Uterus (tissue), 4 donors: ENCODE data around the gene ELF4. TPM values are rescaled to one million over a fixed set of nuclear protein-coding genes. Genes with fewer than 3 reads are reported as not detected.

ENCODE experiments used
- DNase-seq, 2 donors: peaks; one replicate each; pipeline ENCODE4 v3.0.0-alpha.2; 2019 to 2020
- H3K27ac ChIP-seq, 2 donors: fragments of 200-600 bp; sonication (generic); 1 replicate in 1 of 2; 2 replicates in 1 of 2; pipeline ENCODE4 v1.5.1; 2016 to 2018
- H3K27me3 ChIP-seq, 2 donors: fragments of 200-600 bp; sonication (generic); one replicate each; pipeline ENCODE4 v1.5.1; 2018 to 2019; ENCODE audit warnings: control low read depth in 1 of 2
- H3K36me3 ChIP-seq, 2 donors: fragments of 200-600 bp; sonication (generic); one replicate each; pipeline ENCODE4 v1.5.1; 2019; ENCODE audit warnings: control low read depth in 1 of 2
- H3K4me1 ChIP-seq, 2 donors: fragments of 200-600 bp; sonication (generic); one replicate each; pipeline ENCODE4 v1.5.1; 2018 to 2019; ENCODE audit warnings: control low read depth in 1 of 2
- H3K4me3 ChIP-seq, 2 donors: fragments of 200-600 bp; sonication (generic); 1 replicate in 1 of 2; 2 replicates in 1 of 2; pipeline ENCODE4 v1.5.1; 2018 to 2019; ENCODE audit warnings: mild to moderate bottlenecking in 1 of 2
- H3K9me3 ChIP-seq, 2 donors: fragments of 200-600 bp; sonication (generic); one replicate each; pipeline ENCODE4 v1.5.1; 2019; ENCODE audit warnings: control low read depth in 1 of 2
- POLR2A ChIP-seq, 2 donors: fragments of 450-650 bp; IDR thresholded peaks; one replicate each; pipeline ENCODE4 v1.6.1; 2016; ENCODE audit warnings: antibody characterized with exemption in 2 of 2, mild to moderate bottlenecking in 1 of 2, moderate library complexity in 1 of 2
- intact Hi-C: fragments of 100-400 bp; cut with DNase I; formaldehyde crosslinking; loops from one replicate; pipeline ENCODE4 v1.15.1; 2023; ENCODE audit warnings: low total_unique reads
- total RNA-seq, 4 donors: library from RNA; depleted of rRNA in 3 of 4; stranded (reverse); fragments of >200 nt in 3 of 4; gene quantifications; one replicate each; pipeline versions ENCODE4 v1.1.0 to v1.2.4, GENCODE V29; 2014 to 2023
- TF ChIP-seq, protein P1 (sequence below), 4 experiments: fragments of 200-600 bp in 2 of 4; fragments of 450-650 bp in 2 of 4; sonication (generic) in 2 of 4; IDR thresholded peaks; one replicate each; pipeline ENCODE4 v1.5.1; 2016 to 2019; ENCODE audit warnings: antibody characterized with exemption in 4 of 4, mild to moderate bottlenecking in 2 of 4, moderate library complexity in 1 of 4
- donor health status: DM: yes; HTN: yes; CAD: no.

The ELF4 gene
- total RNA-seq, 4 donors from 2014 or later = 4.6 to 22.3 (median 11.8) TPM

- H3K4me1 ChIP-seq = no peaks in the 10 kb centered on the region
- TF ChIP-seq, protein P1, sequence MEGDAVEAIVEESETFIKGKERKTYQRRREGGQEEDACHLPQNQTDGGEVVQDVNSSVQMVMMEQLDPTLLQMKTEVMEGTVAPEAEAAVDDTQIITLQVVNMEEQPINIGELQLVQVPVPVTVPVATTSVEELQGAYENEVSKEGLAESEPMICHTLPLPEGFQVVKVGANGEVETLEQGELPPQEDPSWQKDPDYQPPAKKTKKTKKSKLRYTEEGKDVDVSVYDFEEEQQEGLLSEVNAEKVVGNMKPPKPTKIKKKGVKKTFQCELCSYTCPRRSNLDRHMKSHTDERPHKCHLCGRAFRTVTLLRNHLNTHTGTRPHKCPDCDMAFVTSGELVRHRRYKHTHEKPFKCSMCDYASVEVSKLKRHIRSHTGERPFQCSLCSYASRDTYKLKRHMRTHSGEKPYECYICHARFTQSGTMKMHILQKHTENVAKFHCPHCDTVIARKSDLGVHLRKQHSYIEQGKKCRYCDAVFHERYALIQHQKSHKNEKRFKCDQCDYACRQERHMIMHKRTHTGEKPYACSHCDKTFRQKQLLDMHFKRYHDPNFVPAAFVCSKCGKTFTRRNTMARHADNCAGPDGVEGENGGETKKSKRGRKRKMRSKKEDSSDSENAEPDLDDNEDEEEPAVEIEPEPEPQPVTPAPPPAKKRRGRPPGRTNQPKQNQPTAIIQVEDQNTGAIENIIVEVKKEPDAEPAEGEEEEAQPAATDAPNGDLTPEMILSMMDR (IDR thresholded peaks at IDR 0.05) = no peak
- TF ChIP-seq POLR2A (IDR thresholded peaks at IDR 0.05) = no peak
These were observed 12.6 kb downstream of the ELF4 start for GRCh38 chrX:130097507-130098209.

DNA sequence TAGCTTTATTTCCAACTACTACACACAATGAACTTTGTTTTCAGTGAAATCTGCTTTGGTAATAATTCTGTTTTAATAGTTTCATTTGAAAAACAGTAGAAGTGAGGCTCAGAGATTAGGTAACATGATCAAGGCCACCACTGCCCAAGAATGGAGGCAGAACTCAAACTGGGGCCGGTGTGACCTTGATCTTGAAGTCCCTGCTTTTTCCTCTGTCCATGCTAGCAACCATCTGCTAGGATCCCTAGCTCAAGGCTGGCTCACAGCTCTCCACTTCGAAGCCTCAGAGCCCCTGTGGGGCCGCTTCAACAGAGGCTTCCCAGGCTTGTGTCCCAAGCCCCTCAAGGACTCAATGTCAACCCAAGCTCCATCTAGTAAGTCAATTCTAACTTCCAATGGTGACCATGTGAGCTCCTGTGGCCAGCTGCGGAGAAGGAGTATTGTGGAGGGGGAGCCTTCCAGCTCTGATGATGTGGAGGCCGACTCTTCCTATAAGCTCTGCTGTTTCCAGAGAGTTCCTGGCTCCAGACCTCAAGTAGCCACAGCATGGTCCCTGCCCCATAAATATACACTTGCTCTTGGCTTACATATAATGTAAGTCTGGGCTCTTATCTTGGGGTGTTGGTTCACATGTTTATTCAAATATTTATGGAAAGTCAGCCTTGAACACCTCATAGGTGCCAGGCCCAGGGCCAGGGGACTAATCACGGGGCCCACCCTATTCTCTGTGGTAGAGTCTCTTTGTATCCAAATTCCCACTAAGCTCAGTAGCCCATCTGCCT, 14.9 kb downstream of the ELF4 start:
- no peaks in the 10 kb centered on the region for H3K4me1 ChIP-seq
- H3K27me3 ChIP-seq = no peaks in the 10 kb centered on the region
- DNase-seq = no peak
- H3K9me3 ChIP-seq = no peaks in the 10 kb centered on the region
- intact Hi-C loops = no loop called here
- no peak overlapping the region for H3K4me3 ChIP-seq
- TF ChIP-seq, protein P1 (IDR thresholded peaks at IDR 0.05) = no peak
- TF ChIP-seq POLR2A (IDR thresholded peaks at IDR 0.05) = no peak
- no peaks in the 10 kb centered on the region for H3K36me3 ChIP-seq
- H3K27ac ChIP-seq = no peak overlapping the region

More at GRCh38 chrX:130097507-130098209, 12.6 kb downstream of the ELF4 start:
- Histone ChIP-seq H3K36me3 (no peaks in the 10 kb centered on the region), H3K27me3 (no peaks in the 10 kb centered on the region), H3K4me3 (no peak overlapping the region), H3K9me3 (no peaks in the 10 kb centered on the region), H3K27ac (peak overlapping the region; percentile 34 to 36)
- DNase-seq = no peak
- intact Hi-C loops = no loop called here

DNA sequence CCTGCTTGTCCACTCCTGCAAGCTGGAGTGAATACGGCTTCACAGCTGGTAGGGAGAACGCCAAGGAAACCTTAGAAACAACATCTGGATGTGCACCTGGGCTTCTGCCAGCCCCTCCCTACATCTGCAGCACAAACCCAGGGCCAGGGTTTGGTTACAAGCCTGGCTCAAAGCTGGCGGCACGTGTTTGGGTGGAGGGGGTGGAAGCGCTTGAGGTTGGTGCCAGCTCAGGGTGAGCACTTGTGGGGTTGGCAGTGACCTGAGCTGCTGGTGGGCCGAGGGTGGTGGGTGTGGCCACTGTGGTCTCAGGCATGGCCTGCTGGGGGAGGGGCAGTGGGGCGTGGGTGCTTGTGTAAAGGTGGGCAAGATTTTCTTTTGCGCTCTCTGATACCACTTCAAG, 15.6 kb downstream of the ELF4 start:
- TF ChIP-seq, protein P1 (IDR thresholded peaks at IDR 0.05) = no peak
- TF ChIP-seq POLR2A (IDR thresholded peaks at IDR 0.05) = no peak
- DNase-seq = no peak
- no peaks in the 10 kb centered on the region for H3K4me1 ChIP-seq
- H3K27ac ChIP-seq = no peak overlapping the region
- no peaks in the 10 kb centered on the region for H3K9me3 ChIP-seq
- intact Hi-C loops = no loop called here
- no peaks in the 10 kb centered on the region for H3K36me3 ChIP-seq
- no peak overlapping the region for H3K4me3 ChIP-seq
- no peaks in the 10 kb centered on the region for H3K27me3 ChIP-seq

GRCh38 chrX:130093271-130093670, 17.0 kb downstream of the ELF4 start:
- Histone ChIP-seq H3K27me3 (no peaks in the 10 kb centered on the region), H3K9me3 (no peaks in the 10 kb centered on the region), H3K27ac (no peak overlapping the region), H3K4me3 (no peak overlapping the region), H3K36me3 (no peaks in the 10 kb centered on the region), H3K4me1 (no peaks in the 10 kb centered on the region)
- intact Hi-C loops = no loop called here
- TF ChIP-seq POLR2A (IDR thresholded peaks at IDR 0.05) = no peak
- TF ChIP-seq, protein P1 (IDR thresholded peaks at IDR 0.05) = no peak
- DNase-seq = no peak

DNA sequence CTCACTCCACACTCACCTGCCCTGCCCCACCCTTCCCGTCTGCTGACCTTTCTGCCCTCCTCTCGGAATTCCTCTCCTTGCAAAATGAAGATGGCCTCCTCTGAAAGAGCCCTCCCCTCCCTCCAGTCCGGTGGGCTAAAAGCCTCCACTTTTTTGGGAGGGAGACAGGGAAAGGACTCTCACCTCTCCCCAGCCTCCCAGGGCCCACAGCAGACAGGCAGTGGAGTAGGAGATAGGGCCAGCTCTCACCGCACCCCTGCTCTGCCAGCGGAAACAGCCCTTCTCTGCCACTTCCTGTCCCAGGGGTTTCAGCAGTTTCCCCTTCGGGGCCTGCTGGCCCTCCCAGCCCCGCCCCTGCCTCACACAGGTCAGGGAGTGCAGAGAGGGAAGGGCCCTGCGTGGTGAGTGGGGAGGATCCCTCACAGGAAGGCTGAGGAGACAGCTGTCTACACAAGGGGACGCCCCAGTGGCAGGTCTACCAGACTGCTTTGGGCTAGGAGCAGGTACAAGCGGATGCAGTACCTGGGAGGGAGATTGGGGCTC, 18.2 kb downstream of the ELF4 start:
- TF ChIP-seq, protein P1 (IDR thresholded peaks at IDR 0.05) = no peak
- no peak for TF ChIP-seq POLR2A (IDR thresholded peaks at IDR 0.05)
- no peaks in the 10 kb centered on the region for H3K36me3 ChIP-seq
- no peak overlapping the region for H3K27ac ChIP-seq
- H3K27me3 ChIP-seq = no peaks in the 10 kb centered on the region
- intact Hi-C loops = no loop called here
- no peaks in the 10 kb centered on the region for H3K4me1 ChIP-seq
- H3K4me3 ChIP-seq = no peak overlapping the region
- no peaks in the 10 kb centered on the region for H3K9me3 ChIP-seq
- no peak for DNase-seq
